ENCODE results near the gene DENND4B. TPM values are rescaled to one million over a fixed set of nuclear protein-coding genes. Genes with fewer than 3 reads are reported as not detected.

The DENND4B gene
- polyA plus RNA-seq, 1 of the 3 experiments (the other 2 are of a cell fraction), result 29.6 TPM

DNA sequence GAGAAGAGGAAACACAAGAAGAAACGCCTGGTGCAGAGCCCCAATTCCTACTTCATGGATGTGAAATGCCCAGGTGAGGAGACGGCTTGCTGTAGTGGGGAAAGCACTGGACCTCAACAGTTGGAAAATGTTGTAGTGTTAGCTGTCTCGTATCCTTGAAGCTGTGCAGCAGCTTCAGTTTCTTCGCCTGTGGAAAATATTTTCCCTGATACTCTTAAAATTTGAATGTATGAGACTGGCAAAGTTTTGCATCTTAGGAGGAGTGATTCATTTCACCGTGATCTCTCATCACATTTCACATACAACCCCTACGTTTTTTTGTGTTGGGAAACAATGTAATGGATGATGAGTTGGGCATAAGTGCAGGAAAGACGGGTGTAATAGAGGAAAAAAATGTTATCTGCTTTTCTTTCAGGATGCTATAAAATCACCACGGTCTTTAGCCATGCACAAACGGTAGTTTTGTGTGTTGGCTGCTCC, 44.7 kb upstream of the DENND4B start:
- Histone ChIP-seq H3K79me2 (ENCODE audit: insufficient read depth) (peaks cover 24% of the 10 kb centered on the region), H3K27ac (ENCODE audit: low read depth in 2 of 2, low read length in 1 of 2) (peak overlapping the region; percentile 79 to 92), H3K9me3 (no peaks in the 10 kb centered on the region), H3K9ac (peak overlapping the region; percentile 92), H4K20me1 (ENCODE audit: insufficient read depth) (peaks cover 8% of the 10 kb centered on the region; the same call in 1 of the 2 replicates), H3K4me3 (ENCODE audit: low read depth in 2 of 2, low read length in 1 of 2) (peak overlapping the region; percentile 82 to 85), H3K27me3 (ENCODE audit: insufficient read depth) (no peaks in the 10 kb centered on the region), H2AFZ (ENCODE audit: low read depth) (no peak overlapping the region), H3K9me2 (no peaks in the 10 kb centered on the region), H3K4me1 (ENCODE audit: control insufficient read depth in 1 of 2, insufficient read depth in 2 of 2, low read depth in 1 of 2, low read length in 1 of 2) (peaks cover 19 to 21% of the 10 kb centered on the region in 2 experiments; a peak in 3 of 4 replicates), H3K36me3 (replicated peaks in 1 of 2; ENCODE audit: control insufficient read depth in 1 of 2, insufficient read depth in 2 of 2, low read length in 1 of 2) (peaks cover 24 to 35% of the 10 kb centered on the region in 2 experiments), H3F3A (replicated peaks; ENCODE audit: insufficient read depth) (peaks cover 57% of the 10 kb centered on the region), H3K4me2 (peak overlapping the region; percentile 83)
- CTCF ChIA-PET, result interaction anchor here (0.6 to 3.3 kb wide), 6 partner anchors 28 to 313 kb away, joined by 3 to 12 read pairs (median 6); partner anchors contain the start of genes DENND4B and SLC39A1
- POLR2A ChIA-PET, result interaction anchor here (0.7 to 2.5 kb wide), 24 partner anchors 8 to 315 kb away, joined by 3 to 59 read pairs (median 6); partner anchors contain the start of genes CREB3L4, DENND4B, GATAD2B and JTB
- TF ChIP-seq, protein P1, sequence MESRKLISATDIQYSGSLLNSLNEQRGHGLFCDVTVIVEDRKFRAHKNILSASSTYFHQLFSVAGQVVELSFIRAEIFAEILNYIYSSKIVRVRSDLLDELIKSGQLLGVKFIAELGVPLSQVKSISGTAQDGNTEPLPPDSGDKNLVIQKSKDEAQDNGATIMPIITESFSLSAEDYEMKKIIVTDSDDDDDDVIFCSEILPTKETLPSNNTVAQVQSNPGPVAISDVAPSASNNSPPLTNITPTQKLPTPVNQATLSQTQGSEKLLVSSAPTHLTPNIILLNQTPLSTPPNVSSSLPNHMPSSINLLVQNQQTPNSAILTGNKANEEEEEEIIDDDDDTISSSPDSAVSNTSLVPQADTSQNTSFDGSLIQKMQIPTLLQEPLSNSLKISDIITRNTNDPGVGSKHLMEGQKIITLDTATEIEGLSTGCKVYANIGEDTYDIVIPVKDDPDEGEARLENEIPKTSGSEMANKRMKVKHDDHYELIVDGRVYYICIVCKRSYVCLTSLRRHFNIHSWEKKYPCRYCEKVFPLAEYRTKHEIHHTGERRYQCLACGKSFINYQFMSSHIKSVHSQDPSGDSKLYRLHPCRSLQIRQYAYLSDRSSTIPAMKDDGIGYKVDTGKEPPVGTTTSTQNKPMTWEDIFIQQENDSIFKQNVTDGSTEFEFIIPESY (IDR thresholded peaks at IDR 0.05; ENCODE audit: borderline replicate concordance, low read depth), result no peak
- TF ChIP-seq POLR2AphosphoS5 (IDR thresholded peaks at IDR 0.05; ENCODE audit: low read depth, low read length) (no peak), NFIC (IDR thresholded peaks at IDR 0.05; ENCODE audit: borderline replicate concordance) (no peak), NRF1 (IDR thresholded peaks at IDR 0.05; ENCODE audit: low read depth, low read length) (no peak), FOSL2 (IDR thresholded peaks at IDR 0.05; ENCODE audit: borderline replicate concordance, low read depth) (no peak), FOXM1 (IDR thresholded peaks at IDR 0.05; ENCODE audit: low read depth) (no peak), RXRA (IDR thresholded peaks at IDR 0.05; ENCODE audit: borderline replicate concordance, low read depth) (no peak), YY1 (IDR thresholded peaks at IDR 0.05; ENCODE audit: low read depth) (no peak), FOXJ3 (CRISPR knock-in tag; IDR thresholded peaks at IDR 0.05) (no peak), IRF3 (IDR thresholded peaks at IDR 0.05; ENCODE audit: low read depth, low read length) (no peak), USF2 (IDR thresholded peaks at IDR 0.05; ENCODE audit: borderline replicate concordance, low read depth, low read length) (no peak), SIN3A (IDR thresholded peaks at IDR 0.05; ENCODE audit: borderline replicate concordance, low read depth, low read length) (no peak), PBX3 (IDR thresholded peaks at IDR 0.05) (no peak), TCF12 (IDR thresholded peaks at IDR 0.05) (no peak), SMC3 (IDR thresholded peaks at IDR 0.05; ENCODE audit: low read depth, low read length) (no peak), USF1 (IDR thresholded peaks at IDR 0.05; ENCODE audit: borderline replicate concordance, low read depth) (no peak), RAD21 (IDR thresholded peaks at IDR 0.05; ENCODE audit: low read length) (no peak)
- under 1% methylated on average over 9 of the region's 9 CpGs for WGBS (ENCODE audit: low lambda C conversion rate)
- DNase-seq, result no peak

All from SK-N-SH (cell line).